Liver (tissue), 3 donors: Measurements from ENCODE around the gene STK39.

Source experiments
- EGR1 ChIP-seq, 2 donors: IDR thresholded peaks; 2 replicates each; pipeline ENCODE4 v1.6.1; 2016 to 2018; ENCODE audit warnings: antibody characterized with exemption in 2 of 2, low read depth in 2 of 2
- HNF4A ChIP-seq, 2 donors: conservative IDR thresholded peaks; 2 replicates each; pipeline ENCODE4 v1.6.1; 2016; ENCODE audit warnings: antibody characterized with exemption in 2 of 2, mild to moderate bottlenecking in 2 of 2
- JUND ChIP-seq, 2 donors: IDR thresholded peaks; 2 replicates each; pipeline ENCODE4 v1.6.1; 2016; ENCODE audit warnings: antibody characterized with exemption in 2 of 2
- TF ChIP-seq, protein P1 (sequence below): fragments of 150-350 bp; IDR thresholded peaks from 2 replicates; pipeline ENCODE4 v1.5.1; 2017; ENCODE audit warnings: improper control_type of control experiment, low read depth, low read length; ENCODE audit not compliant: missing input control
- donor health status: healthy.
- donor health status: healthy.

GRCh38 chr2:168165397-168165796 lies 82.0 kb downstream of the STK39 start:
- TF ChIP-seq, protein P1, sequence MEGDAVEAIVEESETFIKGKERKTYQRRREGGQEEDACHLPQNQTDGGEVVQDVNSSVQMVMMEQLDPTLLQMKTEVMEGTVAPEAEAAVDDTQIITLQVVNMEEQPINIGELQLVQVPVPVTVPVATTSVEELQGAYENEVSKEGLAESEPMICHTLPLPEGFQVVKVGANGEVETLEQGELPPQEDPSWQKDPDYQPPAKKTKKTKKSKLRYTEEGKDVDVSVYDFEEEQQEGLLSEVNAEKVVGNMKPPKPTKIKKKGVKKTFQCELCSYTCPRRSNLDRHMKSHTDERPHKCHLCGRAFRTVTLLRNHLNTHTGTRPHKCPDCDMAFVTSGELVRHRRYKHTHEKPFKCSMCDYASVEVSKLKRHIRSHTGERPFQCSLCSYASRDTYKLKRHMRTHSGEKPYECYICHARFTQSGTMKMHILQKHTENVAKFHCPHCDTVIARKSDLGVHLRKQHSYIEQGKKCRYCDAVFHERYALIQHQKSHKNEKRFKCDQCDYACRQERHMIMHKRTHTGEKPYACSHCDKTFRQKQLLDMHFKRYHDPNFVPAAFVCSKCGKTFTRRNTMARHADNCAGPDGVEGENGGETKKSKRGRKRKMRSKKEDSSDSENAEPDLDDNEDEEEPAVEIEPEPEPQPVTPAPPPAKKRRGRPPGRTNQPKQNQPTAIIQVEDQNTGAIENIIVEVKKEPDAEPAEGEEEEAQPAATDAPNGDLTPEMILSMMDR = no peak
- TF ChIP-seq HNF4A (conservative IDR thresholded peaks at IDR 0.05) = no peak
- TF ChIP-seq JUND (IDR thresholded peaks at IDR 0.05) = no peak
- TF ChIP-seq EGR1 (IDR thresholded peaks at IDR 0.05; ENCODE audit: low read depth in 2 of 2) = no peak
